ENCODE results near the gene QRICH2. TPM values are rescaled to one million over a fixed set of nuclear protein-coding genes. Genes with fewer than 3 reads are reported as not detected.
"Not testable (repeated sequence)": the region's sequence is repeated elsewhere in the genome, so short reads cannot be mapped to it uniquely, and the experiment has no call there.

The QRICH2 gene
- total and polyA plus RNA-seq, 10 donors, result 1.3 to 3.1 (median 2.6) TPM

- DNase-seq, result no peak
- Histone ChIP-seq H3K4me1 (peaks cover 16 to 68% (median 50%) of the 10 kb centered on the region in 6 donors), H3K27ac (peak overlapping the region in 2 of 8 donors; percentile 40 to 99), H3K27me3 (replicated peaks in 1 of 7) (no peaks in the 10 kb centered on the region), H3K9me3 (no peaks in the 10 kb centered on the region), H3K36me3 (no peaks in the 10 kb centered on the region), H3K4me3 (no peak overlapping the region)
- TF ChIP-seq POLR2A (IDR thresholded peaks at IDR 0.05), result no peak
- TF ChIP-seq POLR2AphosphoS5 (IDR thresholded peaks at IDR 0.05), result no peak
- intact Hi-C loops (cut with DNase I; ENCODE audit: low total_unique reads), result no loop called here
- 83 to 91% (median 88%) methylated on average over 7 of the region's 7 CpGs for WGBS, 5 donors
These were observed 47.9 kb downstream of the QRICH2 start for GRCh38 chr17:76260220-76260619.

- TF ChIP-seq POLR2AphosphoS5 (IDR thresholded peaks at IDR 0.05), result peak in 1 of 3 donors; percentile 82
- intact Hi-C loops (cut with DNase I; ENCODE audit: low total_unique reads); H3K4me3 ChIP-seq; H3K36me3 ChIP-seq; H3K9me3 ChIP-seq; H3K27me3 ChIP-seq (replicated peaks in 1 of 7): not testable (repeated sequence)
- peak; percentile 55 for DNase-seq
- Histone ChIP-seq H3K4me1 (peaks cover 17 to 65% (median 40%) of the 10 kb centered on the region in 6 donors), H3K27ac (peak overlapping the region in 4 of 8 donors; percentile 31 to 63 (median 48))
- 62 to 81% (median 70%) methylated on average over 19 of the region's 19 CpGs for WGBS, 5 donors
These were observed 51.5 kb downstream of the QRICH2 start for GRCh38 chr17:76256430-76257050.

- 74 to 88% (median 84%) methylated on average over 6 of the region's 6 CpGs for WGBS, 5 donors
- no peaks in the 10 kb centered on the region for H3K27me3 ChIP-seq (replicated peaks in 1 of 7)
- DNase-seq, result peak; percentile 28
These were observed 52.2 kb downstream of the QRICH2 start for GRCh38 chr17:76255801-76256429.

GRCh38 chr17:76254275-76254674 lies 53.8 kb downstream of the QRICH2 start:
- WGBS, 5 donors, result 88 to 96% (median 94%) methylated on average over 5 of the region's 5 CpGs
- Histone ChIP-seq H3K27me3 (replicated peaks in 1 of 7) (no peaks in the 10 kb centered on the region), H3K4me1 (peaks cover 15 to 52% (median 24%) of the 10 kb centered on the region in 6 donors)

More at GRCh38 chr17:76255801-76256429, 52.2 kb downstream of the QRICH2 start:
- TF ChIP-seq POLR2A (IDR thresholded peaks at IDR 0.05) (no peak), CTCF (IDR thresholded peaks at IDR 0.05 in 8 of 11, conservative IDR thresholded peaks at IDR 0.05 in 3 of 11) (no peak), POLR2AphosphoS5 (IDR thresholded peaks at IDR 0.05) (no peak)
- no peaks in the 10 kb centered on the region for H3K9me3 ChIP-seq
- H3K4me1 ChIP-seq, result peaks cover 17 to 65% (median 36%) of the 10 kb centered on the region in 6 donors
- intact Hi-C loops (cut with DNase I; ENCODE audit: low total_unique reads), result no loop called here
- no peak overlapping the region for H3K4me3 ChIP-seq
- H3K27ac ChIP-seq, result peak overlapping the region in 4 of 8 donors; percentile 31 to 63 (median 48)
- H3K36me3 ChIP-seq, result no peaks in the 10 kb centered on the region

More at GRCh38 chr17:76254275-76254674, 53.8 kb downstream of the QRICH2 start:
- DNase-seq, result no peak
- Histone ChIP-seq H3K4me3 (no peak overlapping the region), H3K36me3 (no peaks in the 10 kb centered on the region), H3K9me3 (no peaks in the 10 kb centered on the region), H3K27ac (peak overlapping the region in 1 of 8 donors; percentile 7)
- intact Hi-C loops (cut with DNase I; ENCODE audit: low total_unique reads), result no loop called here
- TF ChIP-seq POLR2A (IDR thresholded peaks at IDR 0.05) (no peak), CTCF (IDR thresholded peaks at IDR 0.05 in 8 of 11, conservative IDR thresholded peaks at IDR 0.05 in 3 of 11) (no peak), POLR2AphosphoS5 (IDR thresholded peaks at IDR 0.05) (no peak)

Data from spleen (tissue), 11 donors.